Thymus (tissue), 11 donors: ENCODE results near the gene HSH2D. TPM values are rescaled to one million over a fixed set of nuclear protein-coding genes. Genes with fewer than 3 reads are reported as not detected.
"Not testable (repeated sequence)": the region's sequence is repeated elsewhere in the genome, so short reads cannot be mapped to it uniquely, and the experiment has no call there.

Source experiments
- DNase-seq, 9 donors: peaks; one replicate each; pipeline ENCODE4 v3.0.0-alpha.2; 2013; ENCODE audit warnings: low spot score in 9 of 9, low read depth in 6 of 9, missing footprints in 1 of 9
- H3K27ac ChIP-seq, 2 donors: one replicate each; pipeline ENCODE4 v1.5.1; 2013; ENCODE audit warnings: control low read depth in 1 of 2, low read depth in 1 of 2, low read length in 1 of 2, mild to moderate bottlenecking in 1 of 2, moderate library complexity in 1 of 2
- H3K27me3 ChIP-seq, 2 donors: one replicate each; pipeline ENCODE4 v1.5.1; 2013; ENCODE audit warnings: low read length in 1 of 2; ENCODE audit not compliant: control insufficient read depth in 2 of 2, insufficient read depth in 1 of 2
- H3K36me3 ChIP-seq, 2 donors: one replicate each; pipeline ENCODE4 v1.5.1; 2013; ENCODE audit warnings: low read length in 1 of 2, mild to moderate bottlenecking in 1 of 2, moderate library complexity in 1 of 2; ENCODE audit not compliant: control insufficient read depth in 2 of 2, insufficient read depth in 2 of 2
- H3K4me1 ChIP-seq, 2 donors: one replicate each; pipeline ENCODE4 v1.5.1; 2013; ENCODE audit warnings: low read length in 2 of 2; ENCODE audit not compliant: control insufficient read depth in 2 of 2, insufficient read depth in 2 of 2
- H3K4me3 ChIP-seq, 2 donors: one replicate each; pipeline ENCODE4 v1.5.1; 2013; ENCODE audit warnings: low read length in 2 of 2, control low read depth in 1 of 2, mild to moderate bottlenecking in 1 of 2
- H3K9me3 ChIP-seq, 2 donors: one replicate each; pipeline ENCODE4 v1.5.1; 2013; ENCODE audit warnings: low read length in 1 of 2, mild to moderate bottlenecking in 1 of 2; ENCODE audit not compliant: control insufficient read depth in 2 of 2, insufficient read depth in 1 of 2
- WGBS: extraction: QIAGEN DNeasy Blood & Tissue Kit; methylation state at CpG from one replicate; pipeline ENCODE4 v1.1.7; 2013; 5-methylcytosine and 5-hydroxymethylcytosine counted together
- polyA plus RNA-seq: library from polyadenylated mRNA; stranded (reverse); fragments of 200-250 nt; gene quantifications from one replicate; pipeline ENCODE4 v1.2.3, GENCODE V29; 2013
- total RNA-seq: library from RNA; stranded (reverse); fragments of 120-200 nt; gene quantifications from one replicate; pipeline ENCODE4 v1.2.4, GENCODE V29; 2013
- donor health status: healthy.

HSH2D gene
- total and polyA plus RNA-seq, 2 donors, result 17.1 to 40.4 TPM

- no peaks in the 10 kb centered on the region for H3K4me1 ChIP-seq
Measured at GRCh38 chr19:16175954-16176353, 32.5 kb downstream of the HSH2D start.

DNA sequence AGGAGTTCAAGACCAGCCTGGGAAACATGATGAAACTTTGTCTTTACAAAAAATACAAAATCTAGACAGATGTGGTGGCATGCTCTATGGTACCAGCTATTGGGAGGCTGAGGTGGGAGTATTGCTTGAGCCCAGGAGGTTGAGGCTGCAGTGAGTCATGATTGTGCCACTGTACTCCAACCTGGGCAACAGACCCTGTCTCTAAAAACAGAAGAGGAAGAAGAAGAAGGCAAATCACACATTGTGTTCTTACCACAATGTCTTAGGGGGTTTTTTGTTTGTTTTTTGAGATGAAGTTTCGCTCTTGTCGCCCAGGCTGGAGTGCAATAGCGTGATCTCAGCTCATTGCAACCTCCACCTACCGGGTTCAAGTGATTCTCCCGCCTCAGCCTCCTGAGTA lies 35.4 kb downstream of the HSH2D start:
- not testable (repeated sequence) for H3K9me3 ChIP-seq, H3K4me3 ChIP-seq, H3K36me3 ChIP-seq, H3K27me3 ChIP-seq, H3K4me1 ChIP-seq, DNase-seq, H3K27ac ChIP-seq
- WGBS, result 97% methylated on average over 5 of the region's 5 CpGs

More at GRCh38 chr19:16175954-16176353, 32.5 kb downstream of the HSH2D start:
- Histone ChIP-seq H3K27me3 (no peaks in the 10 kb centered on the region), H3K27ac (no peak overlapping the region), H3K9me3 (peaks cover 0 to 9% of the 10 kb centered on the region in 2 donors), H3K4me3 (no peak overlapping the region), H3K36me3 (no peaks in the 10 kb centered on the region)
- DNase-seq, result no peak
- 85% methylated on average over 2 of the region's 2 CpGs for WGBS

DNA sequence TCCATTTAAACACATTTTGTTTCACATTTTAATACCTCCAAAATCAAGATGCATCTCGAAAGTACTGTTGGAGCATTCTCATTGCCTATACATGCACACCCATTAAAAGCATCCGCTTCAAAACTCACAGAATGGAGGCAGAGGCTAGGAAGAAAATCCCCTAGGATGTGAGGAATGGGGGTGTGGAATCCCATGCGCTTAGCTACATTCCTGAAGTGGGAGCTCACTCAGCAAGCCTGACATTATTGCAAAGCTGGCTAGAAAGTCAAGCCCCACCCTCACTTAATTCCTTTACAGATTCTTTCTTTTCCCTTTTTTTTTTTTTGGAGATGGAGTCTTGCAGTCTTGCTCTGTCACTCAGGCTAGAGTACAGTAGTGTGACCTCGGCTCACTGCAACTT lies 37.1 kb downstream of the HSH2D start:
- peaks cover 3 to 8% of the 10 kb centered on the region in 2 donors for H3K4me1 ChIP-seq
- H3K4me3 ChIP-seq, result no peak overlapping the region
- H3K36me3 ChIP-seq, result no peaks in the 10 kb centered on the region
- H3K27ac ChIP-seq, result no peak overlapping the region
- H3K27me3 ChIP-seq, result no peaks in the 10 kb centered on the region
- WGBS, result 95% methylated on average over 4 of the region's 4 CpGs
- DNase-seq, result no peak
- H3K9me3 ChIP-seq, result peaks cover 0 to 2% of the 10 kb centered on the region in 2 donors

- Histone ChIP-seq H3K4me1 (peaks cover 10 to 20% of the 10 kb centered on the region in 2 donors), H3K27ac (peak overlapping the region in 1 of 2 donors; percentile 53), H3K36me3 (peaks cover 22 to 26% of the 10 kb centered on the region in 2 donors), H3K4me3 (peak overlapping the region; percentile 89 to 94), H3K9me3 (no peaks in the 10 kb centered on the region), H3K27me3 (no peaks in the 10 kb centered on the region)
- DNase-seq, result no peak
- WGBS, result 48% methylated on average over 18 of the region's 18 CpGs
Measured at GRCh38 chr19:16184665-16185122, 41.2 kb downstream of the HSH2D start.

DNA sequence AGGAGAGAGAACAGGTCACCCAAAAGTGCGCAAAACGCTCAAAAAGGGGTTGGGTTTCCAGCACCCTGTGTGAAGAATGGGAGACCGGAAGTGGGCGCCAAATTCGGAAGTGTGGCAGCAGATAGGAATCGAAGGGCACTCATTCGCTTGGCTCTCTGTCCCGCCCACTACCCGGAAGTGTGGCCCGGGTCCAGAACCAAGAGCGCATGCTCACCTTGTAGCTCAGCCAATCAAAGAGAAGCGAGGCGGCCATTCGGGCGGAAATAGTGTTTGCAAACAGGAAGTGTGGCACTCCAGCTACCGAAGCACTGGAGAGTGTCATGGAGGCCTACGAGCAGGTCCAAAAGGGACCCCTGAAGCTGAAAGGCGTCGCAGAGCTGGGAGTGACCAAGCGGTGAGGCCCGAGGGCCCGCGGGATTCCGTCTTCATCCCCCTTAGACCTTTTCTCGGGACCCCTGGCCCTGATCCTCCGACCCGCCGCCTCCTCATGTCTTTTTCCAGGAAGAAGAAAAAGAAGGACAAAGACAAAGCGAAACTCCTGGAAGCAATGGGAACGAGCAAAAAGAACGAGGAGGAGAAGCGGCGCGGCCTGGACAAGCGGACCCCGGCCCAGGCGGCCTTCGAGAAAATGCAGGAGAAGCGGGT lies 41.8 kb downstream of the HSH2D start, which contains the start of gene FAM32A:
Gene FAM32A (plus strand): TSS at position 288 of the 645 bp plus-strand sequence. CDS start 33 bp downstream, at position 321.
- under 1% methylated on average over 39 of the region's 39 CpGs for WGBS
- no peaks in the 10 kb centered on the region for H3K27me3 ChIP-seq
- H3K4me1 ChIP-seq, result peaks cover 10 to 20% of the 10 kb centered on the region in 2 donors
- peak within 1 kb of the TSS; percentile 84 to 85 for H3K27ac ChIP-seq
- peak; percentile 96 to 100 (median 99) for DNase-seq
- peak within 1 kb of the TSS; percentile 89 to 94 for H3K4me3 ChIP-seq
- H3K9me3 ChIP-seq, result no peaks in the 10 kb centered on the region
- H3K36me3 ChIP-seq, result peaks cover 28 to 31% of the 10 kb centered on the region in 2 donors

GRCh38 chr19:16185768-16186123 lies 42.3 kb downstream of the HSH2D start:
- peak overlapping the region; percentile 84 to 85 for H3K27ac ChIP-seq

GRCh38 chr19:16188521-16188920 lies 45.0 kb downstream of the HSH2D start:
- 99% methylated on average over 3 of the region's 3 CpGs for WGBS

More at GRCh38 chr19:16185768-16186123, 42.3 kb downstream of the HSH2D start:
- peak in 7 of 9 donors; percentile 4 to 66 (median 44) for DNase-seq
- H3K36me3 ChIP-seq, result peaks cover 33 to 36% of the 10 kb centered on the region in 2 donors
- H3K4me1 ChIP-seq, result peaks cover 10 to 20% of the 10 kb centered on the region in 2 donors
- H3K9me3 ChIP-seq, result no peaks in the 10 kb centered on the region
- under 1% methylated on average over 20 of the region's 20 CpGs for WGBS
- peak overlapping the region; percentile 89 to 94 for H3K4me3 ChIP-seq
- H3K27me3 ChIP-seq, result no peaks in the 10 kb centered on the region

GRCh38 chr19:16190198-16190597 lies 46.7 kb downstream of the HSH2D start:
- Histone ChIP-seq H3K27ac (no peak overlapping the region), H3K4me3 (no peak overlapping the region), H3K27me3 (no peaks in the 10 kb centered on the region), H3K36me3 (peaks cover 47 to 57% of the 10 kb centered on the region in 2 donors), H3K4me1 (peaks cover 6 to 12% of the 10 kb centered on the region in 2 donors), H3K9me3 (no peaks in the 10 kb centered on the region)
- 89% methylated on average over 6 of the region's 6 CpGs for WGBS
- DNase-seq, result no peak

More at GRCh38 chr19:16188521-16188920, 45.0 kb downstream of the HSH2D start:
- Histone ChIP-seq H3K4me3 (no peak overlapping the region), H3K27ac (no peak overlapping the region), H3K27me3 (no peaks in the 10 kb centered on the region), H3K36me3 (peaks cover 47 to 57% of the 10 kb centered on the region in 2 donors), H3K9me3 (no peaks in the 10 kb centered on the region), H3K4me1 (peaks cover 10 to 18% of the 10 kb centered on the region in 2 donors)
- no peak for DNase-seq

DNA sequence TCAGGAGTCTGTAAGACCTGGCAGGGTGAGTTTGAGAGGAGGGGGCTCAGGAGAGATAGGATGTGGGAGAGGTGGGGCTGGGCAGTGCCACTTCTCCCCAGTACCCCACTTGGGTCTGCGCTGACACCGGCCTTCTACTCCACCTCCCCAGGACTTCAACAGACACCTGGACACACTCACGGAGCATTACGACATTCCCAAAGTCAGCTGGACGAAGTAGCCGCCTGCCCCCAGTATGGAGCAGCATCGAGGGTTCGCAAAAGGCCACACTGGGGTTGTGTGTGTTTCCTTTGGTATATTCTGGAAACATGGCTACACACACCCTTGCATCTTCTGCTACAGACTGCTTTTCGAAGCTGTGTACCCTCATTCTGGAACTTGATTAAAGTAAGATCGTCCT lies 47.3 kb downstream of the HSH2D start:
- H3K9me3 ChIP-seq, result no peaks in the 10 kb centered on the region
- 97% methylated on average over 10 of the region's 10 CpGs for WGBS
- no peaks in the 10 kb centered on the region for H3K27me3 ChIP-seq
- peaks cover 47 to 57% of the 10 kb centered on the region in 2 donors for H3K36me3 ChIP-seq
- peaks cover 6 to 12% of the 10 kb centered on the region in 2 donors for H3K4me1 ChIP-seq
- no peak for DNase-seq
- H3K27ac ChIP-seq, result no peak overlapping the region
- H3K4me3 ChIP-seq, result no peak overlapping the region
